SK-N-MC (cell line): ENCODE data around the gene RALGAPA2.

Experiments used
- EZH2 ChIP-seq: fragments of 200-600 bp; sonication (generic); IDR thresholded peaks from one replicate; pipeline ENCODE4 v1.6.1; 2017; ENCODE audit warnings: antibody characterized with exemption
- POLR2AphosphoS5 ChIP-seq: IDR thresholded peaks from 2 replicates; pipeline ENCODE4 v1.6.1; 2012; ENCODE audit warnings: mild to moderate bottlenecking, low read depth, low read length, borderline replicate concordance

GRCh38 chr20:20555838-20556237 lies 156.6 kb downstream of the RALGAPA2 start:
- no peak for TF ChIP-seq POLR2AphosphoS5
- no peak for TF ChIP-seq EZH2
